GM23248 (cell line): ENCODE results near the gene DOK3.

ENCODE experiments used
- EZH2 ChIP-seq: fragments of 200-600 bp; sonication (generic); IDR thresholded peaks from 2 replicates; pipeline ENCODE4 v1.6.1; 2018; ENCODE audit warnings: antibody characterized with exemption, mild to moderate bottlenecking; ENCODE audit not compliant: insufficient read depth, poor library complexity, severe bottlenecking
- EZH2phosphoT487 ChIP-seq: fragments of 200-600 bp; sonication (generic); IDR thresholded peaks from 2 replicates; pipeline ENCODE4 v1.6.1; 2018; ENCODE audit warnings: antibody characterized with exemption, moderate library complexity, mild to moderate bottlenecking, low read depth; ENCODE audit not compliant: insufficient read depth

DNA sequence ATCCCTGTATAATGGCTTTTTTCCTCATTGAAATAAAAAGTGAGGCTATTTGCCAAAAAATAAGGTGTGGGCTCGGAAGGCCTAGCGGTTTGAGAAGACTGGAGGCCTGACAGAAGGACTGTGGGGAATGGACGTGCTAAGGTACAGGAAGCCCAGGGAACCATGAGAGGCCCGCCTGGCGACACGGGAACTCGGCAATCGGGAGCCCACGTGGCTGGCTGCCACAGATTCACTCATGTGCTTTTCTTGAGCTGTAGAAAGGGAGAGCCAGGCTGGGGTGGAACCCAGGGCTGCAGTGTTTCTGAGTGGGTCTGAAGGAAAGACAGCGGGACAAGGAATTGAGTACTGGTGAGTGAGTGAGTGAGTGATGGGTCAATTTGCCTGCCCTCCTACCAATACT is 19.0 kb upstream of the DOK3 start:
- no peak for TF ChIP-seq EZH2
- TF ChIP-seq EZH2phosphoT487: no peak
